ENCODE results near the gene RBMY1J.
"Not testable (repeated sequence)": the region's sequence is repeated elsewhere in the genome, so short reads cannot be mapped to it uniquely, and the experiment has no call there.

Gene RBMY1J

DNA sequence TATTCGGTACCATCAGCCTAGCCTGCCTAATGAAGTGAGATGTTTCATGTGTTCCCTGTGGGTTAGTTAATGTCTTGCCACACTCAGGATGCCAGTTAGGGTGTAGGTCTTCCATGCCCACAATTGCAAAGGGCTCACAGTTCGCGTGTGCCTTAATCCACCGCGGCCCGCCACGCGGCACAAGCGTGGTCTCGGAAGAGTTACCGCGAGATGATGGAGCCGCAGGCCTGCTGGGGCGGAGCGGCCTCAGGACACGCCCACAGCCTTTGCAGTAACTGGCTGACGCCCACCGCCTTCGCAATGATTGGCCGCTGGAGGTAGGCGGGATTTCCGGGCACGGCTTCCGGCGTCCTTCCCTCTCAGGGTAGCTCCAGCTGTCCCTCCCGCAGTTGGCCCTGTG, at the start of gene RBMY1J:
TSS of gene RBMY1J (plus strand) at position 301 of the 400 bp plus-strand sequence. CDS start 2,038 bp downstream, outside the sequence.
- not testable (repeated sequence) for H3K27me3 ChIP-seq (ENCODE audit: insufficient read depth, low read length); H3K27ac ChIP-seq (ENCODE audit: low read depth, low read length, poor library complexity, severe bottlenecking); H3K36me3 ChIP-seq (ENCODE audit: insufficient read depth, low read length); H3K9ac ChIP-seq (ENCODE audit: low read length); H3F3A ChIP-seq (ENCODE audit: insufficient read depth, low read length); H3K9me2 ChIP-seq (ENCODE audit: low read depth, low read length); H3K4me2 ChIP-seq (ENCODE audit: low read length); H3K9me3 ChIP-seq (ENCODE audit: low read length); H3K79me2 ChIP-seq (ENCODE audit: insufficient read depth, low read length); H2AFZ ChIP-seq (ENCODE audit: low read length); H4K20me1 ChIP-seq (ENCODE audit: insufficient read depth, low read length); H3K4me3 ChIP-seq (ENCODE audit: low read depth, low read length, poor library complexity, severe bottlenecking); H3K4me1 ChIP-seq (ENCODE audit: insufficient read depth, low read length, severe bottlenecking)

DNA sequence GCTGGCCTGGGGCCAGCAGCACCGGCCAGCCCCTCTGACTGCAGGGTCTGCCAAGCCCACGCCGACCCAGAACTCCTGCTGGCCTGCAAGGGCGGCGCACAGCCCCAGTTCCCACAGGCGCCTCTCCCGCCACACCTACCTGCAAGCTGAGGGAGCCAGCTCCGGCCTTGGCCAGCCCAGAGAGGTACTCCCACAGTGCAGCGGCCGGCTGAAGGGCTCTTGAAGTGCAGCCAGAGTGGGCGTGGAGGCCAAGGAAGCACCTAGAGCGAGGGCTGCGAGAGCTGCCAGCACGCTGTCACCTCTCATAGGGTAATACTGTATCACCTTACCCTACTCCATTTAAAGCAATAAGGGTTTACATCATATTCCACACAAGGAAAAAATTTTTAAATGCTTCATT, 35.8 kb upstream of the RBMY1J start:
- Histone ChIP-seq H3K79me2 (ENCODE audit: insufficient read depth, low read length) (no peaks in the 10 kb centered on the region), H3K36me3 (ENCODE audit: insufficient read depth, low read length) (no peaks in the 10 kb centered on the region), H3K9me3 (ENCODE audit: low read length) (no peaks in the 10 kb centered on the region), H3K27me3 (ENCODE audit: insufficient read depth, low read length) (no peaks in the 10 kb centered on the region), H3K4me1 (ENCODE audit: insufficient read depth, low read length, severe bottlenecking) (peaks cover 14% of the 10 kb centered on the region), H4K20me1 (ENCODE audit: insufficient read depth, low read length) (no peaks in the 10 kb centered on the region), H3K9me2 (ENCODE audit: low read depth, low read length) (no peaks in the 10 kb centered on the region), H3K4me2 (ENCODE audit: low read length) (no peak overlapping the region; the same call in 1 of the 2 replicates), H3K9ac (ENCODE audit: low read length) (no peak overlapping the region), H3K4me3 (ENCODE audit: low read depth, low read length, poor library complexity, severe bottlenecking) (no peak overlapping the region), H3F3A (ENCODE audit: insufficient read depth, low read length) (no peaks in the 10 kb centered on the region), H2AFZ (ENCODE audit: low read length) (no peak overlapping the region), H3K27ac (ENCODE audit: low read depth, low read length, poor library complexity, severe bottlenecking) (peak overlapping the region; percentile 47)
- TF ChIP-seq EZH2 (IDR thresholded peaks at IDR 0.05; ENCODE audit: borderline replicate concordance, low read length): no peak
- TF ChIP-seq, protein P1, sequence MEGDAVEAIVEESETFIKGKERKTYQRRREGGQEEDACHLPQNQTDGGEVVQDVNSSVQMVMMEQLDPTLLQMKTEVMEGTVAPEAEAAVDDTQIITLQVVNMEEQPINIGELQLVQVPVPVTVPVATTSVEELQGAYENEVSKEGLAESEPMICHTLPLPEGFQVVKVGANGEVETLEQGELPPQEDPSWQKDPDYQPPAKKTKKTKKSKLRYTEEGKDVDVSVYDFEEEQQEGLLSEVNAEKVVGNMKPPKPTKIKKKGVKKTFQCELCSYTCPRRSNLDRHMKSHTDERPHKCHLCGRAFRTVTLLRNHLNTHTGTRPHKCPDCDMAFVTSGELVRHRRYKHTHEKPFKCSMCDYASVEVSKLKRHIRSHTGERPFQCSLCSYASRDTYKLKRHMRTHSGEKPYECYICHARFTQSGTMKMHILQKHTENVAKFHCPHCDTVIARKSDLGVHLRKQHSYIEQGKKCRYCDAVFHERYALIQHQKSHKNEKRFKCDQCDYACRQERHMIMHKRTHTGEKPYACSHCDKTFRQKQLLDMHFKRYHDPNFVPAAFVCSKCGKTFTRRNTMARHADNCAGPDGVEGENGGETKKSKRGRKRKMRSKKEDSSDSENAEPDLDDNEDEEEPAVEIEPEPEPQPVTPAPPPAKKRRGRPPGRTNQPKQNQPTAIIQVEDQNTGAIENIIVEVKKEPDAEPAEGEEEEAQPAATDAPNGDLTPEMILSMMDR (IDR thresholded peaks at IDR 0.05; ENCODE audit: low read length): no peak

DNA sequence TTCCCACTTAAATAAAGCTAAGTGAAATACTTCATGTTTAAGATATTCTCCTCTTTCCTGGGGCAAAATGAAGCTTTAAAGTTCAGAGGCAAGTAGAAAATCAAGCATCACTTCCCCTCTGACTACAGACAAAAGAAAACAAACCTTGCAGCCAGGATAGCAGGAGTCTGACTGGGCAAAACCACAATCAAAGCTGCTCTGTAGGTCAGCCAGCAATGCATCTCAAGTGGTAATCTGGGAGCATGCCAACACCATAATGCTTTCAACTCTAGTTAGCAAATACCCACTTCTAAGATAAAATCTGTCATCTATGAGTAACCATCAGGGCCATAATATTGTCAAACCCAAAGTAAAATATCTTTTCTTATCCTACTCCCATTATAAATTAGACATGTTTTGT, 32.6 kb upstream of the RBMY1J start:
- Histone ChIP-seq H2AFZ (ENCODE audit: low read length) (no peak overlapping the region), H3K9me3 (ENCODE audit: low read length) (no peaks in the 10 kb centered on the region), H3K4me3 (ENCODE audit: low read depth, low read length, poor library complexity, severe bottlenecking) (no peak overlapping the region), H3F3A (ENCODE audit: insufficient read depth, low read length) (no peaks in the 10 kb centered on the region), H3K9ac (ENCODE audit: low read length) (no peak overlapping the region), H3K36me3 (ENCODE audit: insufficient read depth, low read length) (no peaks in the 10 kb centered on the region), H3K9me2 (ENCODE audit: low read depth, low read length) (no peaks in the 10 kb centered on the region), H4K20me1 (ENCODE audit: insufficient read depth, low read length) (no peaks in the 10 kb centered on the region), H3K4me2 (ENCODE audit: low read length) (no peak overlapping the region), H3K27me3 (ENCODE audit: insufficient read depth, low read length) (no peaks in the 10 kb centered on the region), H3K27ac (ENCODE audit: low read depth, low read length, poor library complexity, severe bottlenecking) (no peak overlapping the region), H3K79me2 (ENCODE audit: insufficient read depth, low read length) (no peaks in the 10 kb centered on the region), H3K4me1 (ENCODE audit: insufficient read depth, low read length, severe bottlenecking) (peaks cover 14% of the 10 kb centered on the region)
- TF ChIP-seq EZH2 (IDR thresholded peaks at IDR 0.05; ENCODE audit: borderline replicate concordance, low read length): no peak
- TF ChIP-seq, protein P1 (IDR thresholded peaks at IDR 0.05; ENCODE audit: low read length): no peak

DNA sequence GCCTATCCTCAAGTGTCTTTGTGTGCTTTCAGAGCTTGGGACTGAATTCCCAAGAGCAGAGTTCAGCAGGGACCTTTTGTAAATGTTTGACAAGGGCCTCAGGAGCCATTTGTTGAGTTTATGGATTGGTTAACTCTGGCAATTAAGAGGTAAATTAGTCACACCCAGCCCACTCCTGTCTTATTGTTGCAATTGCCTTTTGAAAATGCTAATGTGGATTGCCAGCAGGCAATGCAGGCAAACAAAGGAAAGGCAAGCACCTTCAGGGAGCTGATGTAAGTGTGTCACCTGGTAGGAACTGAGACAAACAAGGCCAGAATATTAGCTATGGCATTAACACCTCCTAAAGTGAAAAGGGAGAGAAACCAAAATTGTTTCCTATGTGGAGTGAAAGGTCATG, 29.7 kb upstream of the RBMY1J start:
- Histone ChIP-seq H3K27ac (ENCODE audit: low read depth, low read length, poor library complexity, severe bottlenecking) (no peak overlapping the region), H2AFZ (ENCODE audit: low read length) (no peak overlapping the region), H3K4me3 (ENCODE audit: low read depth, low read length, poor library complexity, severe bottlenecking) (no peak overlapping the region), H3K27me3 (ENCODE audit: insufficient read depth, low read length) (no peaks in the 10 kb centered on the region), H3K4me1 (ENCODE audit: insufficient read depth, low read length, severe bottlenecking) (peaks cover 6% of the 10 kb centered on the region), H4K20me1 (ENCODE audit: insufficient read depth, low read length) (no peaks in the 10 kb centered on the region), H3K9ac (ENCODE audit: low read length) (no peak overlapping the region), H3K9me2 (ENCODE audit: low read depth, low read length) (no peaks in the 10 kb centered on the region), H3K79me2 (ENCODE audit: insufficient read depth, low read length) (no peaks in the 10 kb centered on the region), H3F3A (ENCODE audit: insufficient read depth, low read length) (no peaks in the 10 kb centered on the region), H3K9me3 (ENCODE audit: low read length) (no peaks in the 10 kb centered on the region), H3K36me3 (ENCODE audit: insufficient read depth, low read length) (no peaks in the 10 kb centered on the region), H3K4me2 (ENCODE audit: low read length) (no peak overlapping the region)
- TF ChIP-seq, protein P1 (IDR thresholded peaks at IDR 0.05; ENCODE audit: low read length): no peak
- TF ChIP-seq EZH2 (IDR thresholded peaks at IDR 0.05; ENCODE audit: borderline replicate concordance, low read length): no peak

DNA sequence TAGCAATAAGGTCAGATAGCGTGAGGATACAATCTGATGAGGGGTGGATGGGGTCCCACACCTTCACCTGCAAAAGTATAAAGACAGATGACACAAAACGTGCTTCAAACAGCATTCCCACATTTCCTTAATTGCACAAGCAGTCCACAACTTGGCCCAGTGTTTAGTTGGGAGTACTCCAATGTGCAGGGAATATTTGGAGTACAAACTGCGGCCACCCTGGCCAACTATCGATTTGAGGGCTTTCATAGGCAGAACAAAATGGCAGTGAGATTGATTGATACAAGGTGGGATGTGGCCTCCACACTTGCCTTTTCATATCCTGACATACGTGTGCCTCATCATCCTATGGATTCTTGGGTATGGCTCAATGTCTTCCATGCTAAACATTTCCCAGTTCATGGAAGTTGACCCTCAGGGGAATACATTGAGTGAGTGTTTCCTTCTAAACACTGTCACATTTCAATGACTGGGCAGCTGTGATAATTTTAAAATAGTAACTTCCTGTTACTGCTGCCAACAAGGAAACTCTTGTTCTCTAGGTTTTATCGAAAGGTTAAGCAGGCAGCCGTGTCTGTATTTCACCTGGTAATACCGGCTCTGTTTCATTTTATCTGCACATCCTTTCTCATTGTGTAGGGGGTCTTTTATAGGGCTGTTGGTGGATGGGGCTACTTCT, 41.6 kb downstream of the RBMY1J start:
- H3K9ac ChIP-seq (ENCODE audit: low read length); H3K27me3 ChIP-seq (ENCODE audit: insufficient read depth, low read length): not testable (repeated sequence)

More for the DNA sequence above, 41.6 kb downstream of the RBMY1J start:
- H3K4me2 ChIP-seq (ENCODE audit: low read length); H3K4me3 ChIP-seq (ENCODE audit: low read depth, low read length, poor library complexity, severe bottlenecking); H2AFZ ChIP-seq (ENCODE audit: low read length); H3K27ac ChIP-seq (ENCODE audit: low read depth, low read length, poor library complexity, severe bottlenecking); H3K9me2 ChIP-seq (ENCODE audit: low read depth, low read length); H3K36me3 ChIP-seq (ENCODE audit: insufficient read depth, low read length); H4K20me1 ChIP-seq (ENCODE audit: insufficient read depth, low read length); H3K4me1 ChIP-seq (ENCODE audit: insufficient read depth, low read length, severe bottlenecking); H3K9me3 ChIP-seq (ENCODE audit: low read length); H3F3A ChIP-seq (ENCODE audit: insufficient read depth, low read length); H3K79me2 ChIP-seq (ENCODE audit: insufficient read depth, low read length): not testable (repeated sequence)

Data from OCI-LY1 (cell line).